Activated T-cell treated with anti-CD3 and anti-CD28 coated beads, Interleukin-2, amount 50 U/mL, for 1 hour (primary cell): ENCODE results near the gene CERCAM.

Experiments
- DNase-seq: peaks from one replicate; pipeline ENCODE4 v3.0.0-alpha.2; 2020

The CERCAM gene

GRCh38 chr9:128469070-128469469, 48.4 kb downstream of the CERCAM start:
- DNase-seq, result no peak

- no peak for DNase-seq
Observed at GRCh38 chr9:128470560-128470959, 49.9 kb downstream of the CERCAM start.

GRCh38 chr9:128473104-128473503, 52.4 kb downstream of the CERCAM start:
- DNase-seq, result no peak

- no peak for DNase-seq
Observed at GRCh38 chr9:128475867-128476266, 55.2 kb downstream of the CERCAM start.

GRCh38 chr9:128479262-128479661, 58.6 kb downstream of the CERCAM start:
- no peak for DNase-seq

GRCh38 chr9:128481561-128481960, 60.9 kb downstream of the CERCAM start:
- DNase-seq, result no peak

GRCh38 chr9:128482186-128482585, 61.5 kb downstream of the CERCAM start:
- DNase-seq, result no peak

GRCh38 chr9:128484686-128485413, 64.2 kb downstream of the CERCAM start:
- DNase-seq, result no peak

GRCh38 chr9:128485414-128485855, 64.8 kb downstream of the CERCAM start:
- DNase-seq, result no peak

- no peak for DNase-seq
Observed at GRCh38 chr9:128486201-128486600, 65.5 kb downstream of the CERCAM start.
